Measurements from ENCODE around the gene TNNI3. TPM values are rescaled to one million over a fixed set of nuclear protein-coding genes. Genes with fewer than 3 reads are reported as not detected.

The TNNI3 gene
- total and polyA plus RNA-seq, 9 of the 15 experiments (the other 6 are each of a cell fraction or from before 2014, with no cell fraction given) = 4.7 to 158 (median 42.0) TPM

DNA sequence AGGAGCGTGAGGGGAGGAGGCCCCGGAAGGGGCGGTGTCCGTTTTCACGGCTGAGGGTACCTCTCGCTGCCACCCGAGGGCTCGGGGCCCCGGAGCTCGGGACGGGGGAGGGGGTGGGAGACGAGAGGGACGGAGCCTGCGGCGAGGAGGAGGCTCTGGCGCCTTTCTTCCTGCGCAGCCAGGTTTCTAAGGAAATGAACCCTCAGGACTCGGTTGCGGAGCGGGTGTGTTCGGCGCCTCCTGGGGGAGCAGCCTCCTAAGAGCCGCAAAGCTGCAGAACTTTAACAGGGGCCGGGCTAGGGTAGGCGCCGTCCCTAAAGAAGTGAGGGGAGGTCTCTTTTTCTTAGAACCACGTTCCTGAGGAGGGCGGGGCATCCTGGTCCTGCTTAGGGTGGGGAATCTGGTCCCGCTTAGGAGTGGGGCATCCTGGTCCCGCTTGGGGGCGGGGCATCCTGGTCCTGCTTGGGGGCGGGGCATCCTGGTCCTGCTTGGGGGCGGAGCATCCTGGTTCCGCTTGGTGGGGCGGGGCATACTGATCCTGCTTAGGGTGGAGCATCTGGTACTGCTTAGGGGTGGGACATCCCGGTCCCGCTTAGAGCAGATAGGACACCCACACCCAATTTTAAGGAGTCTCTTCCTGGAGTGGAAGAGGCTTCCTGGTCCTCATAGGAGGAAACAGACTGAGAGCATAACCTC lies 16.3 kb upstream of the TNNI3 start (continued):
- no peak for TF ChIP-seq PHF20 (IDR thresholded peaks at IDR 0.05; ENCODE audit: partially characterized antibody)
- TF ChIP-seq SIN3A (IDR thresholded peaks at IDR 0.05; ENCODE audit: borderline replicate concordance in 2 of 2, control insufficient read depth in 1 of 2, low read depth in 2 of 2, low read length in 2 of 2) = peak in 1 of 2 experiments; percentile 27; a peak in 1 of 4 replicates
- TF ChIP-seq MTA3 (IDR thresholded peaks at IDR 0.05; ENCODE audit: borderline replicate concordance) = no peak
- no peak for TF ChIP-seq ZNF75A (CRISPR knock-in tag; IDR thresholded peaks at IDR 0.05)
- no peak for TF ChIP-seq MEIS2 (IDR thresholded peaks at IDR 0.05; ENCODE audit: partially characterized antibody)
- TF ChIP-seq, protein P1, sequence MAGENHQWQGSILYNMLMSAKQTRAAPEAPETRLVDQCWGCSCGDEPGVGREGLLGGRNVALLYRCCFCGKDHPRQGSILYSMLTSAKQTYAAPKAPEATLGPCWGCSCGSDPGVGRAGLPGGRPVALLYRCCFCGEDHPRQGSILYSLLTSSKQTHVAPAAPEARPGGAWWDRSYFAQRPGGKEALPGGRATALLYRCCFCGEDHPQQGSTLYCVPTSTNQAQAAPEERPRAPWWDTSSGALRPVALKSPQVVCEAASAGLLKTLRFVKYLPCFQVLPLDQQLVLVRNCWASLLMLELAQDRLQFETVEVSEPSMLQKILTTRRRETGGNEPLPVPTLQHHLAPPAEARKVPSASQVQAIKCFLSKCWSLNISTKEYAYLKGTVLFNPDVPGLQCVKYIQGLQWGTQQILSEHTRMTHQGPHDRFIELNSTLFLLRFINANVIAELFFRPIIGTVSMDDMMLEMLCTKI (IDR thresholded peaks at IDR 0.05; ENCODE audit: partially characterized antibody) = no peak
- TF ChIP-seq SETDB1 (IDR thresholded peaks at IDR 0.05; ENCODE audit: low read length) = no peak
- TF ChIP-seq HEY1 (CRISPR knock-in tag; IDR thresholded peaks at IDR 0.05; ENCODE audit: borderline replicate concordance) = no peak
- TF ChIP-seq, protein P2, sequence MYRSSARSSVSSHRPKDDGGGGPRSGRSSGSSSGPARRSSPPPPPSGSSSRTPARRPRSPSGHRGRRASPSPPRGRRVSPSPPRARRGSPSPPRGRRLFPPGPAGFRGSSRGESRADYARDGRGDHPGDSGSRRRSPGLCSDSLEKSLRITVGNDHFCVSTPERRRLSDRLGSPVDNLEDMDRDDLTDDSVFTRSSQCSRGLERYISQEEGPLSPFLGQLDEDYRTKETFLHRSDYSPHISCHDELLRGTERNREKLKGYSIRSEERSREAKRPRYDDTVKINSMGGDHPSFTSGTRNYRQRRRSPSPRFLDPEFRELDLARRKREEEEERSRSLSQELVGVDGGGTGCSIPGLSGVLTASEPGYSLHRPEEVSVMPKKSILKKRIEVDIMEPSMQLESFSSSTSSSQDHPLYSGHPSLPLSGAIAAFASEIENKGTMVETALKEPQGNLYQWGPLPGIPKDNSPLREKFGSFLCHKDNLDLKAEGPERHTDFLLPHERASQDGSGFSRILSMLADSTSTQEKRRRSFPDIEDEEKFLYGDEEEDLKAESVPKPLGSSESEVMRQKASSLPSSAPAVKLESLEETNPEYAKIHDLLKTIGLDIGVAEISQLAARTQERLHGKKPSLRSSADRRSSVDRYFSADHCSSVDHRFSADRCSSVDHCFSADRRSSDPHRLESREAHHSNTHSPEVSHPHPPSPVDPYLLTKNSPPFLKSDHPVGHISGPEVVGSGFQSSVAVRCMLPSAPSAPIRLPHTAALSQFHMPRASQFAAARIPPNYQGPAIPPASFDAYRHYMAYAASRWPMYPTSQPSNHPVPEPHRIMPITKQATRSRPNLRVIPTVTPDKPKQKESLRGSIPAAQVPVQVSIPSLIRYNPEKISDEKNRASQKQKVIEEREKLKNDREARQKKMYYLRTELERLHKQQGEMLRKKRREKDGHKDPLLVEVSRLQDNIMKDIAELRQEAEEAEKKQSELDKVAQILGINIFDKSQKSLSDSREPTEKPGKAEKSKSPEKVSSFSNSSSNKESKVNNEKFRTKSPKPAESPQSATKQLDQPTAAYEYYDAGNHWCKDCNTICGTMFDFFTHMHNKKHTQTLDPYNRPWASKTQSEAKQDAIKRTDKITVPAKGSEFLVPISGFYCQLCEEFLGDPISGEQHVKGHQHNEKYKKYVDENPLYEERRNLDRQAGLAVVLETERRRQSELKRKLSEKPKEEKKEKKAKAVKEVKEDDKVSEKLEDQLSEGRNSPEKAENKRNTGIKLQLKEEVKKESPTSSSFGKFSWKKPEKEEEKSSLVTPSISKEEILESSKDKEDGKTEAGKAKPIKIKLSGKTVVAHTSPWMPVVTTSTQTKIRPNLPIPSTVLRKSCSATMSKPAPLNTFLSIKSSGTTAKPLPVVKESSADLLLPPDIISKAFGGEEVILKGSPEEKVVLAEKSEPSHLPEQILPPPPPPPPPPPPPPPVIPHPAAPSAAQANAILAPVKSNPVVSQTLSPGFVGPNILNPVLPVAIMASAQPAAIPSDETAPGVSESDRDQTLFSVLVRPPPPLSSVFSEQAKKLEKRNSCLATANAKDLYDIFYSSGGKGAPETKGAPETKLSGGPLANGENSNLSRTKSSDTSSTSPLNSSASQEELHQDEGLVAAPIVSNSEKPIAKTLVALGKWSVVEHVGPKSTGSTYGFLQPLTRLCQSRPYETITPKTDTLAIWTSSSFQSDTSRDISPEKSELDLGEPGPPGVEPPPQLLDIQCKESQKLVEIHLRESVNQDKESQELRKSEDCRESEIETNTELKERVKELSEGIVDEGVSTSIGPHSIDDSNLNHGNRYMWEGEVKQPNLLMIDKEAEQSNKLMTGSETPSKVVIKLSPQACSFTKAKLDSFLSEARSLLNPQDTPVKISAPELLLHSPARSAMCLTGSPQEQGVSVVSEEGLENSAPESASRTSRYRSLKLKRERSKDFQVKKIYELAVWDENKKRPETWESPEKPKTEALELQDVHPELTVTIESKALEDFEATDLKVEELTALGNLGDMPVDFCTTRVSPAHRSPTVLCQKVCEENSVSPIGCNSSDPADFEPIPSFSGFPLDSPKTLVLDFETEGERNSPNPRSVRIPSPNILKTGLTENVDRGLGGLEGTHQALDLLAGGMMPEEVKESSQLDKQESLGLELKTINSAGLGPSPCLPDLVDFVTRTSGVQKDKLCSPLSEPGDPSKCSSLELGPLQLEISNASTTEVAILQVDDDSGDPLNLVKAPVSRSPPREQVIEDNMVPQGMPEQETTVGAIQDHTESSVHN (IDR thresholded peaks at IDR 0.05; ENCODE audit: borderline replicate concordance in 1 of 2, low read depth in 1 of 2) = no peak
- TF ChIP-seq TRIM28 (IDR thresholded peaks at IDR 0.05) = no peak
- TF ChIP-seq GABPB1 (CRISPR knock-in tag; IDR thresholded peaks at IDR 0.05) = no peak
- TF ChIP-seq BRD4 (IDR thresholded peaks at IDR 0.05) = no peak
- no peak for TF ChIP-seq BCL6 (CRISPR knock-in tag; IDR thresholded peaks at IDR 0.05)
- no peak for TF ChIP-seq PURB (CRISPR knock-in tag; IDR thresholded peaks at IDR 0.05; ENCODE audit: low read depth)
- TF ChIP-seq YBX1 (IDR thresholded peaks at IDR 0.05) = no peak
- TF ChIP-seq, protein P3, sequence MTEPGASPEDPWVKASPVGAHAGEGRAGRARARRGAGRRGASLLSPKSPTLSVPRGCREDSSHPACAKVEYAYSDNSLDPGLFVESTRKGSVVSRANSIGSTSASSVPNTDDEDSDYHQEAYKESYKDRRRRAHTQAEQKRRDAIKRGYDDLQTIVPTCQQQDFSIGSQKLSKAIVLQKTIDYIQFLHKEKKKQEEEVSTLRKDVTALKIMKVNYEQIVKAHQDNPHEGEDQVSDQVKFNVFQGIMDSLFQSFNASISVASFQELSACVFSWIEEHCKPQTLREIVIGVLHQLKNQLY (CRISPR knock-in tag; conservative IDR thresholded peaks at IDR 0.05) = no peak
- TF ChIP-seq CBFA2T2 (conservative IDR thresholded peaks at IDR 0.05) = no peak
- no peak for TF ChIP-seq SMAD2 (IDR thresholded peaks at IDR 0.05; ENCODE audit: low read depth, low read length)
- TF ChIP-seq NFATC3 (IDR thresholded peaks at IDR 0.05) = no peak
